GM12878 (cell line): ENCODE results near the gene MOV10L1.

Experiments
- BACH1 ChIP-seq: fragments of 450-650 bp; IDR thresholded peaks from 2 replicates; pipeline ENCODE4 v1.6.1; 2017; ENCODE audit warnings: mild to moderate bottlenecking, borderline replicate concordance
- HDAC6 ChIP-seq: fragments of 200-600 bp; sonication (generic); IDR thresholded peaks from one replicate; pipeline ENCODE4 v1.8.0; 2017; ENCODE audit warnings: antibody characterized with exemption; ENCODE audit not compliant: unreplicated experiment
- NR2C1 ChIP-seq: fragments of 450-650 bp; IDR thresholded peaks from 2 replicates; pipeline ENCODE4 v1.6.1; 2017; ENCODE audit warnings: antibody characterized with exemption, mild to moderate bottlenecking, moderate library complexity

DNA sequence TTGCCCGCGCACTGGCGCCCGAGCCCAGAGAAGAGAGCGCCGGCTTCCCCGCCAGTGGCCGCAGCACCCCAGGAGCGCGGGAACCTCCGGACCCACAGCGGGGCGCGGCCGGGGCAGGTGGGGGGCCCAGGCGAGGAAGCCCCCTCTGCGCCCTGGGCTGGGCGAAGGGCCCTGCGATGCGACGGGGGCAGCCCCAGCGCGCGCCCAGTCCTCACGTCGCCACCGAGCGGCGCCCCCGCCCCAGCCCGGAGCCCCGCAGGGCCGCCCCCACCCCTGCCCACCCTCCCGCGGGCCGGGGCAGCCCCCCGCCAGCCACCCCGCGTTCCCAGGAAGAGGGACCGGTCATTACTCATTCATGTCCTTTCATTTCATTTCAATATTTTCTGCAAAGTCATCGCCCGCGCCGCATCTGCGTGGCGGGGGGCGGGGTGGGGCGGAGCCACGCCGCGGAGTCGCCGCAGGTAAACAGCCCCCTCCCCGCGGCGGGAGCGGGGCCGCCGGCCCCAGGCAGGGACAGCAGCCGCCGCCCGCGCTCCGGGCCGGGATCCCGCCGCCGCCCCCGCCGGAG, 80.1 kb downstream of the MOV10L1 start:
- TF ChIP-seq NR2C1, result no peak
- TF ChIP-seq BACH1, result peak; percentile 35; the same call in 1 of the 2 replicates
- no peak for TF ChIP-seq HDAC6
